ENCODE data around the gene XPNPEP1.

DNA sequence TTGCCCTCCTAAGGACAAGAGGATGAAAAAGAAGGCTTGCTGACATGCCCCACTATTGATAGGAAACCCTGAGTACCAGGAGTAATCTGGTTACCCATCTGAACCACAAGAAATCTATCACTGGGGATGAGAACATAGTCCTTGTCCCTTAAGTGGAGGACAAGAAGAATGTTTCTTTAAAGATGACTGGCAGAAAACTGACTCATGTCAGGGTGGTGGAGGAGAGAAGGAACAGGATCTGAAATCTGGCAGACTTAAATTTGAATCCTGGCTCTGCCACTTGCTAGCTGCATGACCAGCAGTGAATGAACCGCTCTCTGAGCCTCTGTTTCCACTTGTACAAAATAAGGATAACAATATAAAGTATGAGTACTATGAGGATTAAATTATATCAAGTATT, 38.9 kb upstream of the XPNPEP1 start:
- TF ChIP-seq POLR2A (IDR thresholded peaks at IDR 0.05; ENCODE audit: low read depth, low read length): no peak
- TF ChIP-seq, protein P1, sequence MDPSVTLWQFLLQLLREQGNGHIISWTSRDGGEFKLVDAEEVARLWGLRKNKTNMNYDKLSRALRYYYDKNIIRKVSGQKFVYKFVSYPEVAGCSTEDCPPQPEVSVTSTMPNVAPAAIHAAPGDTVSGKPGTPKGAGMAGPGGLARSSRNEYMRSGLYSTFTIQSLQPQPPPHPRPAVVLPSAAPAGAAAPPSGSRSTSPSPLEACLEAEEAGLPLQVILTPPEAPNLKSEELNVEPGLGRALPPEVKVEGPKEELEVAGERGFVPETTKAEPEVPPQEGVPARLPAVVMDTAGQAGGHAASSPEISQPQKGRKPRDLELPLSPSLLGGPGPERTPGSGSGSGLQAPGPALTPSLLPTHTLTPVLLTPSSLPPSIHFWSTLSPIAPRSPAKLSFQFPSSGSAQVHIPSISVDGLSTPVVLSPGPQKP (IDR thresholded peaks at IDR 0.05; ENCODE audit: borderline replicate concordance, low read depth, low read length): no peak
- TF ChIP-seq, protein P2, sequence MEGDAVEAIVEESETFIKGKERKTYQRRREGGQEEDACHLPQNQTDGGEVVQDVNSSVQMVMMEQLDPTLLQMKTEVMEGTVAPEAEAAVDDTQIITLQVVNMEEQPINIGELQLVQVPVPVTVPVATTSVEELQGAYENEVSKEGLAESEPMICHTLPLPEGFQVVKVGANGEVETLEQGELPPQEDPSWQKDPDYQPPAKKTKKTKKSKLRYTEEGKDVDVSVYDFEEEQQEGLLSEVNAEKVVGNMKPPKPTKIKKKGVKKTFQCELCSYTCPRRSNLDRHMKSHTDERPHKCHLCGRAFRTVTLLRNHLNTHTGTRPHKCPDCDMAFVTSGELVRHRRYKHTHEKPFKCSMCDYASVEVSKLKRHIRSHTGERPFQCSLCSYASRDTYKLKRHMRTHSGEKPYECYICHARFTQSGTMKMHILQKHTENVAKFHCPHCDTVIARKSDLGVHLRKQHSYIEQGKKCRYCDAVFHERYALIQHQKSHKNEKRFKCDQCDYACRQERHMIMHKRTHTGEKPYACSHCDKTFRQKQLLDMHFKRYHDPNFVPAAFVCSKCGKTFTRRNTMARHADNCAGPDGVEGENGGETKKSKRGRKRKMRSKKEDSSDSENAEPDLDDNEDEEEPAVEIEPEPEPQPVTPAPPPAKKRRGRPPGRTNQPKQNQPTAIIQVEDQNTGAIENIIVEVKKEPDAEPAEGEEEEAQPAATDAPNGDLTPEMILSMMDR (conservative IDR thresholded peaks at IDR 0.05; ENCODE audit: low read depth, low read length): no peak
- TF ChIP-seq MXI1 (IDR thresholded peaks at IDR 0.05; ENCODE audit: borderline replicate concordance, low read depth, low read length): no peak
- TF ChIP-seq BHLHE40 (IDR thresholded peaks at IDR 0.05; ENCODE audit: low read depth, low read length): no peak
- TF ChIP-seq RAD21 (IDR thresholded peaks at IDR 0.05; ENCODE audit: low read length): no peak
- TF ChIP-seq, protein P3, sequence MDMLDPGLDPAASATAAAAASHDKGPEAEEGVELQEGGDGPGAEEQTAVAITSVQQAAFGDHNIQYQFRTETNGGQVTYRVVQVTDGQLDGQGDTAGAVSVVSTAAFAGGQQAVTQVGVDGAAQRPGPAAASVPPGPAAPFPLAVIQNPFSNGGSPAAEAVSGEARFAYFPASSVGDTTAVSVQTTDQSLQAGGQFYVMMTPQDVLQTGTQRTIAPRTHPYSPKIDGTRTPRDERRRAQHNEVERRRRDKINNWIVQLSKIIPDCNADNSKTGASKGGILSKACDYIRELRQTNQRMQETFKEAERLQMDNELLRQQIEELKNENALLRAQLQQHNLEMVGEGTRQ (IDR thresholded peaks at IDR 0.05; ENCODE audit: low read depth, low read length): no peak
- TF ChIP-seq RCOR1 (IDR thresholded peaks at IDR 0.05; ENCODE audit: insufficient replicate concordance, low read length): no peak

Data from IMR-90 (cell line).